Natural killer cell (primary cell): ENCODE results near the gene FOXM1. TPM values are rescaled to one million over a fixed set of nuclear protein-coding genes. Genes with fewer than 3 reads are reported as not detected.

ENCODE experiments used
- ATAC-seq, 3 donors: fragments of 150-1000 bp in 2 of 3; fragments of 200-7000 bp in 1 of 3; cut with Tn5 transposase; 1 replicate in 1 of 3; 2 replicates in 2 of 3; pipeline ENCODE4 v1.10.0; 2021; ENCODE audit warnings: mild to moderate bottlenecking in 2 of 3, moderate library complexity in 2 of 3
- DNase-seq, 2 donors: peaks; one replicate each; pipeline versions ENCODE4 v3.0.0 to v3.0.0-alpha.2; 2013 to 2021; ENCODE audit warnings: mixed read lengths in 1 of 2
- H3K27ac ChIP-seq: one replicate; pipeline ENCODE4 v1.5.1; 2013; ENCODE audit warnings: mild to moderate bottlenecking, low read length
- H3K27me3 ChIP-seq: one replicate; pipeline ENCODE4 v1.6.1; 2013; ENCODE audit warnings: low read length; ENCODE audit not compliant: control insufficient read depth, insufficient read depth
- H3K36me3 ChIP-seq: one replicate; pipeline ENCODE4 v1.6.1; 2013; ENCODE audit warnings: low read length; ENCODE audit not compliant: control insufficient read depth, insufficient read depth
- H3K4me1 ChIP-seq: one replicate; pipeline ENCODE4 v1.6.1; 2013; ENCODE audit warnings: low read length; ENCODE audit not compliant: control insufficient read depth, insufficient read depth
- H3K4me3 ChIP-seq: one replicate; pipeline ENCODE4 v1.5.1; 2013; ENCODE audit warnings: low read length
- H3K9me3 ChIP-seq: one replicate; pipeline ENCODE4 v1.6.1; 2013; ENCODE audit warnings: low read length; ENCODE audit not compliant: control insufficient read depth, insufficient read depth
- H3K27ac Mint-ChIP-seq, 2 donors: one replicate each; pipeline ENCODE4 v1.8.0; 2022; ENCODE audit warnings: mild to moderate bottlenecking in 2 of 2, mixed read lengths in 2 of 2, moderate library complexity in 1 of 2
- H3K27me3 Mint-ChIP-seq, 2 donors: one replicate each; pipeline ENCODE4 v1.8.0; 2022; ENCODE audit warnings: low read depth in 2 of 2, mixed read lengths in 2 of 2
- H3K36me3 Mint-ChIP-seq: one replicate; pipeline ENCODE4 v1.8.0; 2022; ENCODE audit warnings: mixed read lengths
- H3K4me1 Mint-ChIP-seq, 2 donors: one replicate each; pipeline ENCODE4 v1.8.0; 2022; ENCODE audit warnings: mixed read lengths in 2 of 2
- H3K4me3 Mint-ChIP-seq: one replicate; pipeline ENCODE4 v1.8.0; 2022; ENCODE audit warnings: mild to moderate bottlenecking, moderate library complexity, mixed read lengths
- H3K9me3 Mint-ChIP-seq, 2 donors: one replicate each; pipeline ENCODE4 v1.8.0; 2022; ENCODE audit warnings: mixed read lengths in 2 of 2
- CTCF ChIP-seq: fragments of 200-600 bp; IDR thresholded peaks from one replicate; pipeline ENCODE4 v1.8.0; 2022; ENCODE audit warnings: antibody characterized with exemption
- WGBS: methylation state at CpG from one replicate; pipeline ENCODE4 v1.1.7; 2013; ENCODE audit warnings: missing lambda C conversion rate; ENCODE audit not compliant: insufficient coverage; 5-methylcytosine and 5-hydroxymethylcytosine counted together
- intact Hi-C: fragments of 100-400 bp; cut with micrococcal nuclease; formaldehyde crosslinking; loops from one replicate; pipeline ENCODE4 v1.14.2; 2022
- total RNA-seq, 4 donors: library from RNA; stranded (reverse); fragments of 120-200 nt in 1 of 4; gene quantifications; one replicate each; pipeline versions ENCODE4 v1.2.3 to v1.2.4, GENCODE V29; 2013 to 2022

Gene FOXM1
- total RNA-seq, 3 donors from 2014 or later (not counting 1 experiment from before 2014, with no cell fraction given), result 1.8 to 3.6 (median 2.6) TPM

GRCh38 chr12:2923057-2923456 is 46.1 kb upstream of the FOXM1 start:
- Histone ChIP-seq H3K27ac (no peak overlapping the region), H3K4me1 (no peaks in the 10 kb centered on the region), H3K36me3 (peaks cover 7% of the 10 kb centered on the region), H3K4me3 (no peak overlapping the region), H3K9me3 (no peaks in the 10 kb centered on the region), H3K27me3 (no peaks in the 10 kb centered on the region)
- no peak for TF ChIP-seq CTCF
- Mint-ChIP-seq H3K4me1 (no peaks in the 10 kb centered on the region), H3K27me3 (no peaks in the 10 kb centered on the region), H3K36me3 (no peaks in the 10 kb centered on the region), H3K27ac (no peak overlapping the region), H3K9me3 (no peaks in the 10 kb centered on the region), H3K4me3 (no peak overlapping the region)
- ATAC-seq, result no peak
- DNase-seq, result no peak
- 96% methylated on average over 9 of the region's 9 CpGs for WGBS
- intact Hi-C loops, result no loop called here

- Histone ChIP-seq H3K4me3 (no peak overlapping the region), H3K27me3 (no peaks in the 10 kb centered on the region), H3K27ac (no peak overlapping the region), H3K9me3 (no peaks in the 10 kb centered on the region), H3K36me3 (peaks cover 7% of the 10 kb centered on the region), H3K4me1 (no peaks in the 10 kb centered on the region)
- WGBS, result 100% methylated on average over 1 of the region's 2 CpGs
- DNase-seq (no peak), ATAC-seq (no peak)
- H3K27ac Mint-ChIP-seq, result no peak overlapping the region
- no peaks in the 10 kb centered on the region for H3K36me3 Mint-ChIP-seq
- no peak overlapping the region for H3K4me3 Mint-ChIP-seq
- no peak for TF ChIP-seq CTCF
- no peaks in the 10 kb centered on the region for H3K4me1 Mint-ChIP-seq
- H3K27me3 Mint-ChIP-seq, result no peaks in the 10 kb centered on the region
- no peaks in the 10 kb centered on the region for H3K9me3 Mint-ChIP-seq
- intact Hi-C loops, result no loop called here
These were observed 45.4 kb upstream of the FOXM1 start for GRCh38 chr12:2922329-2922728.

GRCh38 chr12:2919249-2919648 is 42.3 kb upstream of the FOXM1 start:
- no peak overlapping the region for H3K27ac ChIP-seq
- 82% methylated on average over 2 of the region's 2 CpGs for WGBS
- H3K9me3 ChIP-seq, result no peaks in the 10 kb centered on the region
- no peak for TF ChIP-seq CTCF
- peaks cover 7% of the 10 kb centered on the region for H3K36me3 ChIP-seq
- DNase-seq (no peak), ATAC-seq (no peak)
- no peak overlapping the region for H3K4me3 Mint-ChIP-seq
- H3K27ac Mint-ChIP-seq, result no peak overlapping the region
- no peaks in the 10 kb centered on the region for H3K27me3 ChIP-seq
- intact Hi-C loops, result no loop called here
- H3K27me3 Mint-ChIP-seq, result no peaks in the 10 kb centered on the region
- no peaks in the 10 kb centered on the region for H3K4me1 Mint-ChIP-seq
- no peaks in the 10 kb centered on the region for H3K9me3 Mint-ChIP-seq
- no peaks in the 10 kb centered on the region for H3K36me3 Mint-ChIP-seq
- H3K4me1 ChIP-seq, result no peaks in the 10 kb centered on the region
- no peak overlapping the region for H3K4me3 ChIP-seq

- no peak for ATAC-seq
- Histone ChIP-seq H3K4me1 (no peaks in the 10 kb centered on the region), H3K36me3 (peaks cover 2% of the 10 kb centered on the region), H3K27ac (no peak overlapping the region), H3K27me3 (no peaks in the 10 kb centered on the region), H3K4me3 (no peak overlapping the region), H3K9me3 (no peaks in the 10 kb centered on the region)
- no peak overlapping the region for H3K27ac Mint-ChIP-seq
- intact Hi-C loops, result no loop called here
- H3K4me1 Mint-ChIP-seq, result no peaks in the 10 kb centered on the region
- 92% methylated on average over 3 of the region's 3 CpGs for WGBS
- no peak overlapping the region for H3K4me3 Mint-ChIP-seq
- no peaks in the 10 kb centered on the region for H3K27me3 Mint-ChIP-seq
- DNase-seq, result no peak
- H3K36me3 Mint-ChIP-seq, result no peaks in the 10 kb centered on the region
- no peaks in the 10 kb centered on the region for H3K9me3 Mint-ChIP-seq
- no peak for TF ChIP-seq CTCF
These were observed 35.2 kb upstream of the FOXM1 start for GRCh38 chr12:2912216-2912575.
